Vagina (tissue), 2 donors: ENCODE data around the gene ACOX1.

Experiments
- POLR2A ChIP-seq, 2 donors: fragments of 450-650 bp; IDR thresholded peaks; one replicate each; pipeline ENCODE4 v1.6.1; 2017; ENCODE audit warnings: antibody characterized with exemption in 2 of 2, mild to moderate bottlenecking in 2 of 2, moderate library complexity in 2 of 2
- POLR2AphosphoS5 ChIP-seq, 2 donors: sonication (generic); formaldehyde crosslinking; IDR thresholded peaks; one replicate each; pipeline ENCODE4 v1.9.0; 2017; ENCODE audit warnings: antibody characterized with exemption in 2 of 2, mild to moderate bottlenecking in 2 of 2, low read depth in 1 of 2; ENCODE audit not compliant: insufficient read depth in 1 of 2
- TF ChIP-seq, protein P1 (sequence below), 3 experiments: fragments of 450-650 bp in 2 of 3; fragments of 200-600 bp in 1 of 3; sonication (generic) in 1 of 3; IDR thresholded peaks; one replicate each; pipeline ENCODE4 v1.5.1; 2017 to 2019; ENCODE audit warnings: antibody characterized with exemption in 3 of 3, mild to moderate bottlenecking in 2 of 3, moderate library complexity in 2 of 3

DNA sequence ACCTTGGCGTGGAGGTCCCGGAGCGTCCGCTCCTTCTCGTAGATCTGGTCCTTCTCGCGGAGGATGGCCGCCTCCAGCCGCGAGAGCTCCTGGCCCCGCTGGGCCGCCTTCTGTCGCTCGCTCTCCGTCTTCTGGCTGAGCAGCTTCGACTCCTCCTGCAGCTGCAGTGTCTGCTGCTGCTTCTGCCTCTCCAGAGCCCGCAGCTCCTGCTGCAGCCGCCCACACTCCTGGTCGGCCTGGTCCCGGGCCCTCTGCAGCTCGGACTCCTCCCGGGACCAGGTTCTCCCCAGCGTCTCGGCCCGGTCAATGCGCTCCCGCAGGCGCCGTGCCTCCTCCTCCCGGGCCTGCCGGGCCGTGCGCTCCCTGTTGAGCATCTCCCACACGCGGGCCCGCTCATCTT lies 29.2 kb upstream of the ACOX1 start:
- TF ChIP-seq, protein P1, sequence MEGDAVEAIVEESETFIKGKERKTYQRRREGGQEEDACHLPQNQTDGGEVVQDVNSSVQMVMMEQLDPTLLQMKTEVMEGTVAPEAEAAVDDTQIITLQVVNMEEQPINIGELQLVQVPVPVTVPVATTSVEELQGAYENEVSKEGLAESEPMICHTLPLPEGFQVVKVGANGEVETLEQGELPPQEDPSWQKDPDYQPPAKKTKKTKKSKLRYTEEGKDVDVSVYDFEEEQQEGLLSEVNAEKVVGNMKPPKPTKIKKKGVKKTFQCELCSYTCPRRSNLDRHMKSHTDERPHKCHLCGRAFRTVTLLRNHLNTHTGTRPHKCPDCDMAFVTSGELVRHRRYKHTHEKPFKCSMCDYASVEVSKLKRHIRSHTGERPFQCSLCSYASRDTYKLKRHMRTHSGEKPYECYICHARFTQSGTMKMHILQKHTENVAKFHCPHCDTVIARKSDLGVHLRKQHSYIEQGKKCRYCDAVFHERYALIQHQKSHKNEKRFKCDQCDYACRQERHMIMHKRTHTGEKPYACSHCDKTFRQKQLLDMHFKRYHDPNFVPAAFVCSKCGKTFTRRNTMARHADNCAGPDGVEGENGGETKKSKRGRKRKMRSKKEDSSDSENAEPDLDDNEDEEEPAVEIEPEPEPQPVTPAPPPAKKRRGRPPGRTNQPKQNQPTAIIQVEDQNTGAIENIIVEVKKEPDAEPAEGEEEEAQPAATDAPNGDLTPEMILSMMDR (IDR thresholded peaks at IDR 0.05), result no peak
- TF ChIP-seq POLR2A (IDR thresholded peaks at IDR 0.05) (no peak), POLR2AphosphoS5 (IDR thresholded peaks at IDR 0.05; ENCODE audit: insufficient read depth in 1 of 2, low read depth in 1 of 2) (no peak)
